Fibroblast of the aortic adventitia (primary cell): ENCODE data around the gene CCDC70. TPM values are rescaled to one million over a fixed set of nuclear protein-coding genes. Genes with fewer than 3 reads are reported as not detected.

Experiments
- DNase-seq: peaks from one replicate; pipeline ENCODE4 v3.0.0-alpha.2; 2010; ENCODE audit warnings: low read depth
- H3K4me3 ChIP-seq: 2 replicates; pipeline ENCODE4 v1.5.1; 2011; ENCODE audit warnings: low read depth, mild to moderate bottlenecking, control low read depth, low read length, moderate library complexity
- CTCF ChIP-seq: IDR thresholded peaks from 2 replicates; pipeline ENCODE4 v1.5.1; 2011; ENCODE audit warnings: mild to moderate bottlenecking, low read length, control low read depth, inconsistent platforms; ENCODE audit not compliant: insufficient read depth
- total RNA-seq: library from RNA; depleted of rRNA; stranded (reverse); fragments of >200 nt; gene quantifications from 2 replicates; pipeline ENCODE4 v1.2.3, GENCODE V29; 2012; ENCODE audit warnings: low replicate concordance

CCDC70 gene
- total RNA-seq, 1 donor: not detected

- no peak for DNase-seq
- H3K4me3 ChIP-seq: no peak overlapping the region
- TF ChIP-seq CTCF: no peak
These were observed 21.4 kb downstream of the CCDC70 start for GRCh38 chr13:51883226-51883600.

- no peak for TF ChIP-seq CTCF
- DNase-seq: no peak
These were observed 23.9 kb downstream of the CCDC70 start for GRCh38 chr13:51885651-51886050.

GRCh38 chr13:51887468-51887867, 25.7 kb downstream of the CCDC70 start:
- no peak overlapping the region for H3K4me3 ChIP-seq
- no peak for DNase-seq
- TF ChIP-seq CTCF: no peak

More at GRCh38 chr13:51885651-51886050, 23.9 kb downstream of the CCDC70 start:
- H3K4me3 ChIP-seq: no peak overlapping the region

- no peak for TF ChIP-seq CTCF
These were observed 30.9 kb downstream of the CCDC70 start for GRCh38 chr13:51892657-51893056.

GRCh38 chr13:51894239-51894638, 32.5 kb downstream of the CCDC70 start:
- no peak for TF ChIP-seq CTCF
- DNase-seq: no peak

More at GRCh38 chr13:51892657-51893056, 30.9 kb downstream of the CCDC70 start:
- no peak overlapping the region for H3K4me3 ChIP-seq
- no peak for DNase-seq

GRCh38 chr13:51895906-51896888, 34.4 kb downstream of the CCDC70 start:
- H3K4me3 ChIP-seq: no peak overlapping the region
- peak; percentile 66 for DNase-seq
- TF ChIP-seq CTCF: peak; percentile 86

More at GRCh38 chr13:51894239-51894638, 32.5 kb downstream of the CCDC70 start:
- no peak overlapping the region for H3K4me3 ChIP-seq
